ENCODE measurements around the gene NFIA. TPM values are rescaled to one million over a fixed set of nuclear protein-coding genes. Genes with fewer than 3 reads are reported as not detected.

The NFIA gene
- total and polyA plus RNA-seq, 9 of the 15 experiments (the other 6 are each of a cell fraction or from before 2014, with no cell fraction given), result 5.3 to 24.9 (median 9.8) TPM

- TF ChIP-seq ZNF354B (CRISPR knock-in tag; IDR thresholded peaks at IDR 0.05) (no peak), E4F1 (CRISPR knock-in tag; IDR thresholded peaks at IDR 0.05; ENCODE audit: borderline replicate concordance) (no peak), TAF1 (IDR thresholded peaks at IDR 0.05; ENCODE audit: control insufficient read depth, extremely low read depth, insufficient read depth, low read length, severe bottlenecking) (no peak), ZNF518B (CRISPR knock-in tag; IDR thresholded peaks at IDR 0.05) (no peak), ZNF561 (CRISPR knock-in tag; conservative IDR thresholded peaks at IDR 0.05) (no peak), PRDM10 (IDR thresholded peaks at IDR 0.05; ENCODE audit: partially characterized antibody) (peak; percentile 96), ZEB2 (IDR thresholded peaks at IDR 0.05) (no peak), OTX1 (CRISPR knock-in tag; IDR thresholded peaks at IDR 0.05) (no peak), NFXL1 (CRISPR knock-in tag; IDR thresholded peaks at IDR 0.05) (no peak), ZNF212 (CRISPR knock-in tag; IDR thresholded peaks at IDR 0.05) (no peak), HIVEP1 (CRISPR knock-in tag; IDR thresholded peaks at IDR 0.05) (no peak), STAG1 (CRISPR knock-in tag; IDR thresholded peaks at IDR 0.05; ENCODE audit: borderline replicate concordance) (no peak), TAF15 (IDR thresholded peaks at IDR 0.05; ENCODE audit: low read depth, low read length) (no peak), ZNF41 (CRISPR knock-in tag; conservative IDR thresholded peaks at IDR 0.05) (no peak), PHTF2 (CRISPR knock-in tag; IDR thresholded peaks at IDR 0.05) (no peak), MXD1 (CRISPR knock-in tag; IDR thresholded peaks at IDR 0.05; ENCODE audit: borderline replicate concordance, poor library complexity, severe bottlenecking) (no peak), CHD4 (IDR thresholded peaks at IDR 0.05; ENCODE audit: insufficient read depth, insufficient replicate concordance, low read depth, low read length, poor library complexity, severe bottlenecking) (no peak), CAMTA2 (CRISPR knock-in tag; conservative IDR thresholded peaks at IDR 0.05) (no peak)
These were observed 310.3 kb downstream of the NFIA start (continued) for GRCh38 chr1:61392409-61393242.
